ENCODE measurements around the gene FOXP2.

Gene FOXP2

GRCh38 chr7:114662002-114662677 is 247.5 kb downstream of the FOXP2 start:
- DNase-seq (ENCODE audit: extremely low read depth, insufficient read length), result no peak
- no peaks in the 10 kb centered on the region for H3K36me3 ChIP-seq (ENCODE audit: control insufficient read depth, insufficient read depth, low read length)
- H3K27me3 ChIP-seq (replicated peaks; ENCODE audit: control insufficient read depth, insufficient read depth, low read length), result no peaks in the 10 kb centered on the region
- no peak overlapping the region for H3K4me3 ChIP-seq (replicated peaks; ENCODE audit: low read depth, low read length)
- TF ChIP-seq CTCF (IDR thresholded peaks at IDR 0.05; ENCODE audit: insufficient read depth, low read length, poor library complexity, severe bottlenecking), result no peak

GRCh38 chr7:114663502-114663901 is 248.9 kb downstream of the FOXP2 start:
- peak; percentile 37 for TF ChIP-seq CTCF (IDR thresholded peaks at IDR 0.05; ENCODE audit: insufficient read depth, low read length, poor library complexity, severe bottlenecking)
- no peaks in the 10 kb centered on the region for H3K27me3 ChIP-seq (replicated peaks; ENCODE audit: control insufficient read depth, insufficient read depth, low read length)
- H3K4me3 ChIP-seq (replicated peaks; ENCODE audit: low read depth, low read length), result no peak overlapping the region
- peak; percentile 22 for DNase-seq (ENCODE audit: extremely low read depth, insufficient read length)
- no peaks in the 10 kb centered on the region for H3K36me3 ChIP-seq (ENCODE audit: control insufficient read depth, insufficient read depth, low read length)

GRCh38 chr7:114670676-114671075 is 256.1 kb downstream of the FOXP2 start:
- Histone ChIP-seq H3K36me3 (ENCODE audit: control insufficient read depth, insufficient read depth, low read length) (no peaks in the 10 kb centered on the region), H3K4me3 (replicated peaks; ENCODE audit: low read depth, low read length) (no peak overlapping the region), H3K27me3 (replicated peaks; ENCODE audit: control insufficient read depth, insufficient read depth, low read length) (no peaks in the 10 kb centered on the region)
- no peak for DNase-seq (ENCODE audit: extremely low read depth, insufficient read length)
- TF ChIP-seq CTCF (IDR thresholded peaks at IDR 0.05; ENCODE audit: insufficient read depth, low read length, poor library complexity, severe bottlenecking), result no peak

GRCh38 chr7:114671563-114672123 is 257.0 kb downstream of the FOXP2 start:
- DNase-seq (ENCODE audit: extremely low read depth, insufficient read length), result no peak
- no peaks in the 10 kb centered on the region for H3K27me3 ChIP-seq (replicated peaks; ENCODE audit: control insufficient read depth, insufficient read depth, low read length)
- no peak for TF ChIP-seq CTCF (IDR thresholded peaks at IDR 0.05; ENCODE audit: insufficient read depth, low read length, poor library complexity, severe bottlenecking)

GRCh38 chr7:114678116-114678515 is 263.5 kb downstream of the FOXP2 start:
- TF ChIP-seq CTCF (IDR thresholded peaks at IDR 0.05; ENCODE audit: insufficient read depth, low read length, poor library complexity, severe bottlenecking), result no peak
- no peaks in the 10 kb centered on the region for H3K36me3 ChIP-seq (ENCODE audit: control insufficient read depth, insufficient read depth, low read length)
- H3K4me3 ChIP-seq (replicated peaks; ENCODE audit: low read depth, low read length), result no peak overlapping the region
- no peaks in the 10 kb centered on the region for H3K27me3 ChIP-seq (replicated peaks; ENCODE audit: control insufficient read depth, insufficient read depth, low read length)
- DNase-seq (ENCODE audit: extremely low read depth, insufficient read length), result no peak

More at GRCh38 chr7:114671563-114672123, 257.0 kb downstream of the FOXP2 start:
- no peak overlapping the region for H3K4me3 ChIP-seq (replicated peaks; ENCODE audit: low read depth, low read length)
- H3K36me3 ChIP-seq (ENCODE audit: control insufficient read depth, insufficient read depth, low read length), result no peaks in the 10 kb centered on the region

Data from GM06990 (cell line).